HPDE6-E6E7 (cell line): ENCODE results near the gene NFATC2.
A peak's percentile ranks its signal among the peaks of the same experiment; 100 is the strongest.
"Not testable (repeated sequence)": the region's sequence is repeated elsewhere in the genome, so short reads cannot be mapped to it uniquely, and the experiment has no call there.

Source experiments
- DNase-seq: peaks from one replicate; pipeline ENCODE4 v3.0.0; 2011; ENCODE audit warnings: missing footprints; ENCODE audit errors: extremely low spot score

The NFATC2 gene

GRCh38 chr20:51473256-51473655 is 69.3 kb downstream of the NFATC2 start:
- DNase-seq: no peak

DNA sequence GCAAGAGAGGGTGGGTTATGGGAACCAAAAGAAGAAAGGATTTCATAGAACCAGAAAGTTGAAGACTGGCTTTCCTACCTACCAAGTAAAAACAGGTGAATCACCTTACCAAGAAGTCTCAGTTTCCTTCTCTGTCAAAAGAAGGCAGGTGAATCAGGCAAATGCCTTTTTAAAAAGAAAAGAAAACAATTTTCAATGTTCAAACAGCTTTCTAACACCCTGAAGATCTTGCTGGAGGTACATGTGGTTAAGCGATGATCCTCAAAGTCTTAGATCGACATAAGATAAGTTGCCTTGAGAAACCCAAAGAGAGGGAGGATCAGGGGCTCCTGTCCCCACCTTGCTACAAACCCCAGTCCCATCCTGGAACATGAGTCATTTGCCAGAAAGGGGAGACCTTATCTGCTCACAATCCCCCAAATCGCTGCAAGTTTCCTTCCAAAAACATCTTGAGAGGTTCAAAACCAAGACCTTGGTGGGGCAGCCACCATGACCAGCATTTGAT is 71.6 kb downstream of the NFATC2 start:
- DNase-seq: no peak

DNA sequence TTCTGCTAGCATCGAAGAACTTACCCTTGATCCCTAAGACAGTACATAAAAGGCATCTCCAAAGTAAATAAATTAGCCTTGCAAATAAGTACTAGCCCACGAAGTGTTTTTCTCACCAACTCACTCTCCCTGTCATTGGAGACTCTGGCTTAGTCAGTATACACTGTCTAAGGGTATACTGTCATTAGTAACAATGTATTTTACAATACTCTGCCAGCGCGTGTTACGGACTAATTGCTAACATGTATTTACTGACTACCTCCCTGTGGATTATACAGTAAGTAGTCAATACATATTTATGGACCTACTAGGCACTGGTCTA is 72.1 kb downstream of the NFATC2 start:
- no peak for DNase-seq

DNA sequence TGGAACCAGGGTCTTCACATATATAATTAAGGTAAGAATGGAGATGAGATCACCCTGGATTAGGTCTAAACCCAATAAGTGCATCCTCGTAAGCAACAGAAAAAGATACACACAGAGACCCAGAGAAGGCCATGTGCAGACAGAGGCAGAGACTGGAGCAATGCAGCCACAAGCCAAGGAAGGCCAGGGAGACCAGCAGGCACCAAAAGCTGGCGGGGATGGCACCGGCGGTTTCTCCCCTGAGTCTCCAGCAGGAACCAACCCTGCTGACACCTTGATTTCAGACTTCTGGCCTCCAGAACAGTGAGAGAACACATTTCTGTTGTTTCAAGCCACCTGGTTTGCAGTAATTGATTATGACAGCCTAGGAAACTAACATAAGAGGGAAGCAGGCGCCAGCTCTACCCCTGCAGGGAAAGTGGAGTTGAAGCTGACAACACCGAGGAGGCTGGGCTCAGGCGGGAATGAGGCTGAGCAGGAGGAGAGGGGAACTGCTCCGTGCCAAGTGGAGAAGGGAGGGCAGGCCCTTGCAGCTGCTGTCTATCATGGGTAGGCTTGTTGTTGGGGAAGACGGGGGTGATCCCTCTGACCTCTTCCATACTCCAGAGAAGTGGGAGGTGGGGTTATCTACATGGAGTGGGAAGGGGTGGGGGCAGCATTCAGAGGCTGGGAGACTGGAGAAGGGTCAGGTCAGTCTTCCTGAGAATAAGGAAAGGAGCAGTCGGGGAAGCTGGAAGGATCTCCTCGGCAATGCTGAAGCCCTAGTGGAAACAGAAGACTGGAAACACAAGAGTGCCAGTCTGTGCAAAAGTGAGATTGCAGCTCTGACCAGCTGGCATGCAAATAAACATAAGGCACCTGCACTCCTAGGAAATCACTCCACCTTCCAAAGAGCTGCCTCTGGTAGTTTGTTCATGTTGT is 72.7 kb downstream of the NFATC2 start:
- no peak for DNase-seq

GRCh38 chr20:51469046-51469445 is 73.5 kb downstream of the NFATC2 start:
- DNase-seq: no peak

DNA sequence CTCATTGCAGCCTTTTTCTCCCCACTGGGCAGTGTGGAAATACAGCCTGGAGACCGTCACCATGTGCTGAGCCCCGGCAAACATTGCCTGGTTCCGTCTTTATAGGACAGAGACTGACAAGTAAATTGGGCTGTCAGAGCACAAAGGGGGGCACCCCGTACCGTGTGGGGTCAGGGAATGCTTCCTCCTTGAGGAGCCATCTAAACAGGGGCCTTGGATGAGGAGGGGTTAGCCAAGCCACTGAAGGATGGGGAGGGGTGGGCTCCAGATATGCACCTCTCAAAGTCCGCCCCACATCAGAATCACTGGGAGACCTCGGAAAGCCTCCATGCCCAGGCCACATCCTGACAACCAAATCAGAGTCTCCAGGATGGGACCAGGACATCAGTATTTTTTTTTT is 73.9 kb downstream of the NFATC2 start:
- DNase-seq: no peak

- no peak for DNase-seq
These were observed 74.4 kb downstream of the NFATC2 start for GRCh38 chr20:51467956-51468626.

DNA sequence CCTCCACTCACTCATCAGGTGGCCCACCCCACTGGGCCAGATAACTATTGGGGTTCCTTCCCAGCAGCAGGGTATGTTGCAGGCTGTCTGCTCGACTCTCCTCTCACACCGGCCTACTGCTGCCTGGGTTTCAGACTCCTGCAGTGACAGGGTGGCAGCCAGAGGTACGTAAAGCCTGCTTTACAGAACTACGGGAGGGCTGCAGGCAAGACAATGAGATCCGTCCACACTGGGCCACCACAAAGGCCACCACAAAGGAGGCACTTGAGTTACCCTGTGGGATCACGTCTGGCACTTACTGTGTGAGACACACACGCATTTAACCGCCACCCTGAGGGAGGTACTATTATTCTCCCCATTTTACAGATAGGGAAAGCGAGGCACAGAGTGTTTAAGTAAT is 78.5 kb downstream of the NFATC2 start:
- no peak for DNase-seq

- no peak for DNase-seq
These were observed 79.0 kb downstream of the NFATC2 start for GRCh38 chr20:51463560-51463959.

DNA sequence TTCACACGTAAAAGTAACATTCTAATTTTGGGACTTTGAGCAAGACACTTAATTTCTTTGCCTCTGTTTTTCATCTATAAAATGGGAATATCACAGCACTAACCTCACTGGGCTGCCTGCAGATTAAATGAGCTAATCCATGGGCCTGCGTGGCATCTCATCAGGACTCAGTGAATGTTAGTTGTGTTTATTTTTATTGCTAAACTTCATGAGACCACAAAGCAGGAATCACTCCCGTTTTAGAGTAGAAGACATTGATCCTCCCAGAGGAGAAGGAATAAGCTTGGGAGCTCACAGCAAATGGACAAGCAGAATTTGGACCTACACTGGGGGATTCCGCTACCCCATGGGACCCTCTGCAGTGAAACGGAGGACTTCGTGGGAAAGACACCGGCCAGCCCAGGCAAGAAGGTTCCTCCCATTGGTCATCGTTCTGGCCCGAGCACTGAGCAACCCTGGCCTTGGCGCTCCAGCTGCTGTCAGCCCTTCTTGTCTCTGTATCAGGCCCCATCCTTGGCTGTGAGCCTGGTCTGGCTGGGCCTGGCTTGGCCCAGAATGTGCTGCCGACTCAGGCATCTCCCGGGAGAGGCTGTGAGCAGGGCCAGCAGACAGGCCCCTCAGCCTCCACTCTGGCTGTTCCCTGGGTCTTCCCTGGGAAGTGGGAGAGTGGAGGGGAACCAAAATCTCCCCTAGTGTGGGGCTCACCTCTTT is 79.8 kb downstream of the NFATC2 start:
- no peak for DNase-seq

DNA sequence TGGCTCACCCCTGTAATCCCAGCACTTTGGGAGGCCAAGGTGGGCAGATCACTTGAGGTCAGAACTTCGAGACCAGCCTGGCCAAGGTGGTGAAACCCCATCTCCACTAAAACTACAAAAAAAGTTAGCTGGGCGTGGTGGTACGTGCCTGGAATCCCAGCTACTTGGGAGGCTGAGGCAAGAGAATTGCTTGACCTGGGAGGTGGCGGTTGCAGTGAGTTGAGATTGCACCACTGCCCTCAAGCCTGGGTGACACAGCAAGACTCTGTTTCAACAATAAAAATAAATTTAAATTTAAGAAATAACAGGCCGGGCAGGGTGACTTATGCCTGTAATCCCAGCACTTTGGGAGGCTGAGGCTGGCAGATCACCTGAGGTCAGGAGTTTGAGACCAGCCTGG is 80.7 kb downstream of the NFATC2 start:
- not testable (repeated sequence) for DNase-seq

- no peak for DNase-seq
These were observed 81.2 kb downstream of the NFATC2 start for GRCh38 chr20:51461306-51461705.

- DNase-seq: no peak
These were observed 81.8 kb downstream of the NFATC2 start for GRCh38 chr20:51460569-51461265.

- no peak for DNase-seq
These were observed 82.4 kb downstream of the NFATC2 start for GRCh38 chr20:51460163-51460562.

DNA sequence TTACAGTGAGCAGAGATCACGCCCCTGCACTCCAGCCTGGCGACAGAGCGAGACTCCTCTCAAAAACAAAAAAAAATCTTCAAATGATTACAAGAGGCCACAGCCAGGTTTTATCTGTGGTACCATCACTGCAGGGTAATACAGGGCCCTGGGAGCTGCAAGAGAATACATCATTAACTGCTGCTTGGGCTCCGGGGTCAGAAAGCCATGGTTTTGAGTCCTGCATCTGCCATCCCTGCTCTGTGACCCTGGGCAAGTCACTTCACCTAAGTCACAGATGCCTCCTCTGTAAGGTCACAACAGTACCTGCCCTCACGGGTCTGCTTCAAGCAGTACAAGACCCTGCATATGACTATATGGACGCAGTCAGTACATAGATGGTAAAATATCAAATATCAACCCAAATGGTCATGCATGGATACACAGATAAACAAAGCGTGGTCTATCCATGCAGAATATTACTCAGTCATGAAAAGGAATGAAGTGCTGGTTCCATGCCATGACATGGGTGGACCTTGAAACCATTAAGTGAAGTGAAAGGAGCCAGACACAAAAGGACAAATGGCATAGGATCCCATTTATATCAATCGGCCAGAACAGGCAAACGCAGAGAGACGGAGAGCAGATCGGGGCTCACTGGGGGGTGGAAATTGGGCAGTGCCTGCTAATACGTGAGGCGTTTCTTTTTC is 83.6 kb downstream of the NFATC2 start:
- DNase-seq: no peak

- no peak for DNase-seq
These were observed 85.0 kb downstream of the NFATC2 start for GRCh38 chr20:51457533-51457932.

GRCh38 chr20:51456511-51457509 is 85.7 kb downstream of the NFATC2 start:
- peak; percentile 99 for DNase-seq

DNA sequence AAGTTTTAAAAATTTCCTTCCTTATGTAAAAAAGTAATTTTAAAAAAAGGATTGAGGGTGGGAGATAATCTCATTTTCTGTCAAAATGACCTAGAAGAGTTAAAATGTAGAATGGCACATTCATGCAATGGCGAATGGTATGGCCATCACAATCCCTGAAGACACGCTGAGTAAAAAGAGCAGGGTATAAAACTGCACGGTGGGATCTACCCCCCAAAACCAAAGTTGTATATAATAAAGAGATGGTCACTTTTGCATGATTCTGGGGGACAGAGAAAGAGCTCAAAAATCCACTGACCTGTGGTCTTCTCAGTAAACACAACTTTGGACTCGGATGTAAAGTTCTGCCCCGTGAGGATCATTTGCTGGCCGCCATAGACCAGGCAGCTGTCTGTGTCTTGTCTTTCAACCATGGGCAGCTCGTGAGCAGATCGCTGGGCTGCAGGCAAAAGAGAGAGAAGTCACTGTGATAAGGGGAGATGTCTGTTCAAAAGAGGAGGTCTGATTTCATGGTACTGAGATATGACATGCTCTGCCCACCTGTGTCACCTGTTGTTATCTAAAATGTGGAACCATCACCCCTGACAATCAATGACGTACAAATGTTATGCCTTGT is 88.2 kb downstream of the NFATC2 start:
- no peak for DNase-seq

- no peak for DNase-seq
These were observed 89.7 kb downstream of the NFATC2 start for GRCh38 chr20:51452734-51453365.
